Gastrocnemius medialis (tissue), 4 donors: Measurements from ENCODE around the gene FBXL12.

Experiments
- CTCF ChIP-seq, 5 experiments: fragments of 450-650 bp in 3 of 5; fragments of 200-600 bp in 2 of 5; sonication (generic) in 2 of 5; IDR thresholded peaks in 4 of 5; conservative IDR thresholded peaks in 1 of 5; 1 replicate in 4 of 5; 2 replicates in 1 of 5; pipeline ENCODE4 v1.5.1; 2016 to 2019; ENCODE audit warnings: antibody characterized with exemption in 5 of 5, mild to moderate bottlenecking in 3 of 5, moderate library complexity in 3 of 5
- POLR2A ChIP-seq, 2 donors: fragments of 450-650 bp; IDR thresholded peaks; one replicate each; pipeline ENCODE4 v1.6.1; 2017; ENCODE audit warnings: antibody characterized with exemption in 2 of 2, mild to moderate bottlenecking in 2 of 2, moderate library complexity in 2 of 2

- TF ChIP-seq CTCF (IDR thresholded peaks at IDR 0.05 in 4 of 5, conservative IDR thresholded peaks at IDR 0.05 in 1 of 5) (no peak), POLR2A (IDR thresholded peaks at IDR 0.05) (no peak)
Observed at GRCh38 chr19:9786342-9786741, 32.5 kb downstream of the FBXL12 start.
